ENCODE results near the gene COQ10B. TPM values are rescaled to one million over a fixed set of nuclear protein-coding genes. Genes with fewer than 3 reads are reported as not detected.

Gene COQ10B
- total RNA-seq, 2 experiments from 2014 or later, result 53.4 to 55.3 TPM

DNA sequence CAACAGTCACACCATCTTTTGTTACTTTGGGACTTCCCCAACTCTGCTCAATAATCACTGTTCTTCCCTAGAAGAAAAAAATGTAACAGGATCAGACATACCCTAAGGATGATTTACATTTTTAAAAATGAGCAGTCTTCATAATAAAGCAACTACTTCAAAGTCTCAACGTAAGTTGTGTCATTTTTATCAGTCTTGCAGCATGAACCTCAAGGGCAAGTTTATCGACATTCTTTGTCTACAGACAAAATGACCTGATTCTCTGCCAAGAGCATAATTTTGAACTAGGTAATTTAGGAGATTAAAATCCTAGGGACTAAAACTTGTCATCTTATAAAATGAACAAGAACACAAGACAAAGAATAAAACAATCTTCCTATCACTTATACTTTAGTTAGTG, 44.0 kb downstream of the COQ10B start:
- Histone ChIP-seq H3K36me3 (ENCODE audit: insufficient read depth, low read length) (peaks cover 57% of the 10 kb centered on the region), H3K9me3 (ENCODE audit: control insufficient read depth in 1 of 2, insufficient read depth in 1 of 2, low read length in 2 of 2) (no peaks in the 10 kb centered on the region), H3K27me3 (ENCODE audit: control insufficient read depth in 1 of 2, insufficient read depth in 2 of 2, low read length in 2 of 2) (no peaks in the 10 kb centered on the region), H3K4me1 (ENCODE audit: insufficient read depth, low read length) (peaks cover 37% of the 10 kb centered on the region), H3K4me3 (ENCODE audit: low read length) (no peak overlapping the region), H3K27ac (ENCODE audit: low read depth in 1 of 2, low read length in 2 of 2) (no peak overlapping the region)
- TF ChIP-seq, protein P1, sequence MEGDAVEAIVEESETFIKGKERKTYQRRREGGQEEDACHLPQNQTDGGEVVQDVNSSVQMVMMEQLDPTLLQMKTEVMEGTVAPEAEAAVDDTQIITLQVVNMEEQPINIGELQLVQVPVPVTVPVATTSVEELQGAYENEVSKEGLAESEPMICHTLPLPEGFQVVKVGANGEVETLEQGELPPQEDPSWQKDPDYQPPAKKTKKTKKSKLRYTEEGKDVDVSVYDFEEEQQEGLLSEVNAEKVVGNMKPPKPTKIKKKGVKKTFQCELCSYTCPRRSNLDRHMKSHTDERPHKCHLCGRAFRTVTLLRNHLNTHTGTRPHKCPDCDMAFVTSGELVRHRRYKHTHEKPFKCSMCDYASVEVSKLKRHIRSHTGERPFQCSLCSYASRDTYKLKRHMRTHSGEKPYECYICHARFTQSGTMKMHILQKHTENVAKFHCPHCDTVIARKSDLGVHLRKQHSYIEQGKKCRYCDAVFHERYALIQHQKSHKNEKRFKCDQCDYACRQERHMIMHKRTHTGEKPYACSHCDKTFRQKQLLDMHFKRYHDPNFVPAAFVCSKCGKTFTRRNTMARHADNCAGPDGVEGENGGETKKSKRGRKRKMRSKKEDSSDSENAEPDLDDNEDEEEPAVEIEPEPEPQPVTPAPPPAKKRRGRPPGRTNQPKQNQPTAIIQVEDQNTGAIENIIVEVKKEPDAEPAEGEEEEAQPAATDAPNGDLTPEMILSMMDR (IDR thresholded peaks at IDR 0.05), result no peak
- ATAC-seq (ENCODE audit: poor library complexity) (no peak), DNase-seq (no peak)
- Mint-ChIP-seq H3K4me3 (peak overlapping the region; percentile 94), H3K36me3 (ENCODE audit: low read depth) (peaks cover 92% of the 10 kb centered on the region), H3K9me3 (no peaks in the 10 kb centered on the region), H3K27me3 (no peaks in the 10 kb centered on the region), H3K27ac (peak overlapping the region; percentile 87), H3K4me1 (ENCODE audit: low read depth) (peaks cover 64% of the 10 kb centered on the region)
- ChIA-PET POLR2A (interaction anchor here (1.8 to 8.1 kb wide), 4 partner anchors 18 to 63 kb away, joined by 9 to 219 read pairs (median 108); partner anchors contain the start of genes COQ10B, MOB4 and SF3B1), CTCF (interaction anchor here (0.9 kb wide), 1 partner anchor 25 kb away, joined by 3 read pairs; no protein-coding TSS in a partner anchor)
- intact Hi-C loops (cut with DNase I, micrococcal nuclease), result loop anchor here in 1 of 2 experiments (2.0 to 5.0 kb wide), 2 partner anchors 39 to 210 kb away; partner anchors contain the start of gene MARS2

DNA sequence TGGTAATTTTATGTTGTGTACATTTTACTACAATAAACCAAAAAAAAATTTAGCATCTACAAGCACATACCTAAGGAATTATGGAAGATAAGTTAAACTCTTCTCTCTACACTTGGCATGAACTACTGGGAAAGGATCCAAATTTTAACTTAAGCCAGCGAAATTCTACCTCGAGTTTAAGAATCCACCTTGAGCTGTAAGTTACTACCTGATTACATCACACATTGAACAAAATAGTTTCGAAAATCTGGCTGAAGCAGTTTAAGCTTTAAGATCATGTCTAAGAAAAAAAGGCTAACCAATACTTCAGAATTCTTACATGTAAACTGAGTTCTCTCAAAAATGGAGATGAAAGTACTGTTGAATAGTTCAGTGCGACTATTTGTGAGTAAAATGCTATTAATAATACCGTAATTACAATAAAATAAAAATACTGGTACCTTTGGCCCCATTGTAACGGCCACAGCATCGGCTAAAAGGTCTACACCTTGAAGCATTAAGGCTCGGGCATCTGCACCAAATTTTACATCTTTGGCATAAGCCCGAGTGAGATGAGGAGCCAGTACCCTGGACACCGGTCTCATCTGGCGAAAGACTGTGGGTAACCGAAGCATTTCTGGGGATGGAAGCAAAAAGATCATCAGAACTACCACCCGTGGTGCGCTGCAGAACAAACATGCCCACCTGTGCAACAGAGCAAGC, 45.0 kb downstream of the COQ10B start:
- TF ChIP-seq, protein P1 (IDR thresholded peaks at IDR 0.05), result no peak
- ChIA-PET POLR2A (interaction anchor here (1.7 to 8.1 kb wide), 6 partner anchors 10 to 206 kb away, joined by 4 to 219 read pairs (median 66); partner anchors contain the start of genes COQ10B, MARS2, MOB4 and SF3B1), CTCF (no interaction called here)
- DNase-seq, result no peak
- Histone ChIP-seq H3K36me3 (ENCODE audit: insufficient read depth, low read length) (peaks cover 55% of the 10 kb centered on the region), H3K27me3 (ENCODE audit: control insufficient read depth in 1 of 2, insufficient read depth in 2 of 2, low read length in 2 of 2) (no peaks in the 10 kb centered on the region), H3K4me1 (ENCODE audit: insufficient read depth, low read length) (peaks cover 38% of the 10 kb centered on the region), H3K9me3 (ENCODE audit: control insufficient read depth in 1 of 2, insufficient read depth in 1 of 2, low read length in 2 of 2) (no peaks in the 10 kb centered on the region), H3K27ac (ENCODE audit: low read depth in 1 of 2, low read length in 2 of 2) (peak overlapping the region; percentile 93 to 97), H3K4me3 (ENCODE audit: low read length) (peak overlapping the region; percentile 95)
- H3K4me3 Mint-ChIP-seq, result peak overlapping the region; percentile 94
- H3K27me3 Mint-ChIP-seq, result no peaks in the 10 kb centered on the region
- ATAC-seq (ENCODE audit: poor library complexity), result no peak
- no peaks in the 10 kb centered on the region for H3K9me3 Mint-ChIP-seq
- peak overlapping the region; percentile 87 for H3K27ac Mint-ChIP-seq
- intact Hi-C loops (cut with DNase I, micrococcal nuclease), result loop anchor here in 1 of 2 experiments (2.0 to 5.0 kb wide), 2 partner anchors 62 to 209 kb away; partner anchors contain the start of gene MARS2
- peaks cover 96% of the 10 kb centered on the region for H3K36me3 Mint-ChIP-seq (ENCODE audit: low read depth)
- H3K4me1 Mint-ChIP-seq (ENCODE audit: low read depth), result peaks cover 67% of the 10 kb centered on the region

- H3K9me3 Mint-ChIP-seq, result no peaks in the 10 kb centered on the region
- Histone ChIP-seq H3K27me3 (ENCODE audit: control insufficient read depth in 1 of 2, insufficient read depth in 2 of 2, low read length in 2 of 2) (no peaks in the 10 kb centered on the region), H3K27ac (ENCODE audit: low read depth in 1 of 2, low read length in 2 of 2) (peak overlapping the region; percentile 93 to 97), H3K9me3 (ENCODE audit: control insufficient read depth in 1 of 2, insufficient read depth in 1 of 2, low read length in 2 of 2) (no peaks in the 10 kb centered on the region), H3K4me3 (ENCODE audit: low read length) (peak overlapping the region; percentile 95), H3K36me3 (ENCODE audit: insufficient read depth, low read length) (peaks cover 54% of the 10 kb centered on the region), H3K4me1 (ENCODE audit: insufficient read depth, low read length) (peaks cover 39% of the 10 kb centered on the region)
- H3K27ac Mint-ChIP-seq, result peak overlapping the region; percentile 87
- H3K4me1 Mint-ChIP-seq (ENCODE audit: low read depth), result peaks cover 69% of the 10 kb centered on the region
- no peaks in the 10 kb centered on the region for H3K27me3 Mint-ChIP-seq
- intact Hi-C loops (cut with DNase I, micrococcal nuclease), result loop anchor here in 1 of 2 experiments (2.0 to 5.0 kb wide), 2 partner anchors 62 to 208 kb away; partner anchors contain the start of gene MARS2
- DNase-seq, result peak; percentile 8 to 64 (median 32)
- ChIA-PET POLR2A (interaction anchor here (0.6 to 8.1 kb wide), 25 partner anchors 9 to 1842 kb away, joined by 3 to 219 read pairs (median 5); partner anchors contain the start of genes ANKRD44, COQ10B, GTF3C3 and MARS2), CTCF (interaction anchor here (1.0 to 1.1 kb wide), 2 partner anchors 9 to 46 kb away, joined by 3 to 6 read pairs; partner anchors contain the start of gene COQ10B)
- no peak for ATAC-seq (ENCODE audit: poor library complexity)
- H3K36me3 Mint-ChIP-seq (ENCODE audit: low read depth), result peaks cover 96% of the 10 kb centered on the region
- TF ChIP-seq, protein P1 (IDR thresholded peaks at IDR 0.05), result no peak
- peak overlapping the region; percentile 94 for H3K4me3 Mint-ChIP-seq
Observed at GRCh38 chr2:197498937-197499593, 45.7 kb downstream of the COQ10B start.
